ENCODE measurements around the gene PTGIR.

PTGIR gene, protein sequence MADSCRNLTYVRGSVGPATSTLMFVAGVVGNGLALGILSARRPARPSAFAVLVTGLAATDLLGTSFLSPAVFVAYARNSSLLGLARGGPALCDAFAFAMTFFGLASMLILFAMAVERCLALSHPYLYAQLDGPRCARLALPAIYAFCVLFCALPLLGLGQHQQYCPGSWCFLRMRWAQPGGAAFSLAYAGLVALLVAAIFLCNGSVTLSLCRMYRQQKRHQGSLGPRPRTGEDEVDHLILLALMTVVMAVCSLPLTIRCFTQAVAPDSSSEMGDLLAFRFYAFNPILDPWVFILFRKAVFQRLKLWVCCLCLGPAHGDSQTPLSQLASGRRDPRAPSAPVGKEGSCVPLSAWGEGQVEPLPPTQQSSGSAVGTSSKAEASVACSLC

DNA sequence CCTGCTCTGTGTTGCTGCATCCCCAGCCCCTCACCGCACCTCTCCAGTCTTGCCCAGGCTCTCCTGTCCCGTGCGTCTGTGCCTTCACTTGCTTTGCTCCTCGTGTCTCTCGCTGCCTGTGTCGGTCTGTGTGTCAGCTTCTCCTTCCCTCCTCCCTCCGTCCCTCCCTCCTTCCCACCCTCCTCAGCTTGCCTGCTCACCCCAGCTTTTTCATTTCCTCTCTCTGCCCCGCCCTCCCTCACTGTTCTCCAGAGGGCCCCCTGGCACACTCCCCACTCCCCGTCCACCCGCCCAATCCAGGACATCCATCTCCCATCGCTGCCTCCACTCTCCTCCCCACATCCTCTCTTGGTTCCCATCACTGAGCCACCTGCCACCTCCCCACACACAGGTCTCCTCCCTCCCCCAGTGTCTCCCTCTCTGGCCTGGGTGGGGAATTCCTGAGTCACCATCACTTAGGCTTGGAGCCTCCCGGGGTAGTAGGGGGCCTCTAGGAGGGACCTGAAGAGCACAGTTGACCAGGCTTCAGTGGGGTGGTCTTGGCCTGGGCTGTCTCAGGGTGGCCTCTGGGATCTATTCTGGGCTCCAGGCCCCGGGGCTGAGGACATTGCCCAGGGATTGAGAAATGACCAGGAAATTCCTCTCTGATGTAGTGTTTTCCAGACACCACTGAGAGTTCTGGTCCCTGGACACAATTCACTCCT lies at the start of gene PTGIR:
PTGIR (minus strand) TSS at position 132 of the 704 bp plus-strand sequence. CDS start 864 bp downstream, outside the sequence.
- no peak for TF ChIP-seq SUZ12 (IDR thresholded peaks at IDR 0.05)
- no peak for TF ChIP-seq TARDBP (IDR thresholded peaks at IDR 0.05)
- no peak for TF ChIP-seq SP1 (IDR thresholded peaks at IDR 0.05)
- TF ChIP-seq ZNF384 (IDR thresholded peaks at IDR 0.05) = no peak
- no peak for TF ChIP-seq L3MBTL2 (conservative IDR thresholded peaks at IDR 0.05)
- no peak for TF ChIP-seq ARNT (IDR thresholded peaks at IDR 0.05)
- no peak for TF ChIP-seq HDGF (IDR thresholded peaks at IDR 0.05; ENCODE audit: borderline replicate concordance)
- no peak for TF ChIP-seq NFRKB (IDR thresholded peaks at IDR 0.05)
- no peak for TF ChIP-seq FOXA1 (IDR thresholded peaks at IDR 0.05)
- TF ChIP-seq FOXM1 (IDR thresholded peaks at IDR 0.05; ENCODE audit: borderline replicate concordance) = no peak
- TF ChIP-seq, protein P1, sequence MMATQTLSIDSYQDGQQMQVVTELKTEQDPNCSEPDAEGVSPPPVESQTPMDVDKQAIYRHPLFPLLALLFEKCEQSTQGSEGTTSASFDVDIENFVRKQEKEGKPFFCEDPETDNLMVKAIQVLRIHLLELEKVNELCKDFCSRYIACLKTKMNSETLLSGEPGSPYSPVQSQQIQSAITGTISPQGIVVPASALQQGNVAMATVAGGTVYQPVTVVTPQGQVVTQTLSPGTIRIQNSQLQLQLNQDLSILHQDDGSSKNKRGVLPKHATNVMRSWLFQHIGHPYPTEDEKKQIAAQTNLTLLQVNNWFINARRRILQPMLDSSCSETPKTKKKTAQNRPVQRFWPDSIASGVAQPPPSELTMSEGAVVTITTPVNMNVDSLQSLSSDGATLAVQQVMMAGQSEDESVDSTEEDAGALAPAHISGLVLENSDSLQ (IDR thresholded peaks at IDR 0.05) = no peak
- TF ChIP-seq LEF1 (IDR thresholded peaks at IDR 0.05; ENCODE audit: borderline replicate concordance) = no peak
- no peak for TF ChIP-seq ELF4 (IDR thresholded peaks at IDR 0.05)
- no peak for TF ChIP-seq CTBP1 (IDR thresholded peaks at IDR 0.05; ENCODE audit: borderline replicate concordance)
- no peak for TF ChIP-seq BHLHE40 (IDR thresholded peaks at IDR 0.05; ENCODE audit: borderline replicate concordance)
- TF ChIP-seq FOXK2 (IDR thresholded peaks at IDR 0.05) = no peak
- POLR2A ChIA-PET = no interaction called here
- CTCF ChIA-PET = interaction anchor here (1.3 kb wide), 1 partner anchor 11 kb away, joined by 4 read pairs; no protein-coding TSS in a partner anchor
- no peak for DNase-seq (ENCODE audit: extremely low spot score)

DNA sequence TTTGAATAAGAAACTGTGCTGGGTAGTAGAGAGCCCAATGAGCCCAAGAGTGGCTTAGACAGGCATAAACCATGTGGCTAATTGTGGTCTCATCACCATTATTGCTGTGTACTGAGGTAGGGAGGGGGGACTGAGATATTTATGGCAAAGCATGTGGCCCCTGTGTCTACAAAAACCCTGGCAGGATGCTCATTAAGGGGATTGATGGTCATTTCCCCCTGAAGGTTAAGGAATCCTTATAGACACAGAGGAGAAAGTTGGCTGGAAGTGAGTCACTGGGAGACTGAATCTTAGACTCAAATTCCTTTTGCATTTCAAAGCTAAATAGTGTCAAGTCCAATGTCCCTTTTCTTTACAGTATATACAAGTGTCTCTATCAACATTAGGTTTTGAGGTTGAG lies 45.9 kb upstream of the PTGIR start:
- CTCF ChIA-PET = interaction anchor here (2.2 kb wide), 1 partner anchor 9 kb away, joined by 9 read pairs; no protein-coding TSS in a partner anchor
- DNase-seq (ENCODE audit: extremely low spot score) = no peak
- TF ChIP-seq BHLHE40 (IDR thresholded peaks at IDR 0.05; ENCODE audit: borderline replicate concordance) = no peak
- TF ChIP-seq LEF1 (IDR thresholded peaks at IDR 0.05; ENCODE audit: borderline replicate concordance) = no peak
- no peak for TF ChIP-seq ARNT (IDR thresholded peaks at IDR 0.05)
- no peak for TF ChIP-seq ZNF384 (IDR thresholded peaks at IDR 0.05)
- no peak for TF ChIP-seq FOXA1 (IDR thresholded peaks at IDR 0.05)
- TF ChIP-seq NFRKB (IDR thresholded peaks at IDR 0.05) = no peak
- TF ChIP-seq FOXK2 (IDR thresholded peaks at IDR 0.05) = no peak
- no peak for TF ChIP-seq SP1 (IDR thresholded peaks at IDR 0.05)
- TF ChIP-seq ELF4 (IDR thresholded peaks at IDR 0.05) = no peak
- POLR2A ChIA-PET = no interaction called here

DNA sequence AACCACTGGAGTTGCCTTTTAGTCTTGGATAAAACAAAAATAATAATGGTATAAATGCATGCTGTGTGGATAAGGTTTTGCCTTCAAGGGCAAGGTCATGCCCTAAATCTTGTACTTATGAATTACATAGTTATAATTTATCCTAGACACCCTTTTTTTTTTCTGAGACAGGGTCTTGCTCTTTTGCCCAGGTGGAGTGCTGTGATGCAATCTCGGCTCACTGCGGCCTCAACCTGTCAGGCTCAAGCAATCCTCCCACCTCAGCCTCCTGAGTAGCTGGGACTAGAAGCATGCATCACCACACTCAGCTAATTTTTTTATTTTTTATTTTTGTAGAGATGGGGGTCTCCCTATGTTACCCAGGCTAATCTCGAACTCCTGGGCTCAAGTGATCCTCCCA lies 43.8 kb upstream of the PTGIR start:
- no peak for DNase-seq (ENCODE audit: extremely low spot score)
- ChIA-PET CTCF (no interaction called here), POLR2A (interaction anchor here (0.6 kb wide), 1 partner anchor 1894 kb away, joined by 3 read pairs; no protein-coding TSS in a partner anchor)
- TF ChIP-seq TARDBP (IDR thresholded peaks at IDR 0.05) = no peak
- TF ChIP-seq SP1 (IDR thresholded peaks at IDR 0.05) = no peak
- no peak for TF ChIP-seq ELF4 (IDR thresholded peaks at IDR 0.05)

DNA sequence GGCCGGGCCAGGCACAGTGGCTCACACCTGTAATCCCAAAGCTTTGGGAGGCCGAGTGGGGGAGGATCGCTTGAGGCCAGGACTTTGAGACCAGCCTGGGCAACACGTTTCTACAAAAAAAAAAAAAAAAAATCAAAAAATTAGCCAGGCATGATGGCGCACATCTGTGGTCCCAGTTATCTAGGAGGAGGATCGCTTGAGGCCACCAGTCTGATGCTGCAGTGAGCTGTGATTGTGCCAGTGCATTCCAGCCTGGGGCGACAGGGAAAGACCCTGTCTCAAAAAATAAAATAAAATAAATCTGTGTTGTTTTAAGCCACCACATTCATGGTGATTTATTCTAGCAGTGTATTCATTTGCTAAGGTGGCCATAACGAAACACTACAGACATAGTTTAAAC lies 40.2 kb upstream of the PTGIR start:
- ChIA-PET POLR2A (interaction anchor here (1.6 kb wide), 1 partner anchor 64 kb away, joined by 4 read pairs; the partner anchor contains the start of gene CALM3), CTCF (no interaction called here)
- DNase-seq (ENCODE audit: extremely low spot score) = no peak
- TF ChIP-seq, protein P1 (IDR thresholded peaks at IDR 0.05) = no peak
- TF ChIP-seq SP1 (IDR thresholded peaks at IDR 0.05) (no peak), ELF4 (IDR thresholded peaks at IDR 0.05) (no peak), LEF1 (IDR thresholded peaks at IDR 0.05; ENCODE audit: borderline replicate concordance) (no peak), HDGF (IDR thresholded peaks at IDR 0.05; ENCODE audit: borderline replicate concordance) (no peak), SUZ12 (IDR thresholded peaks at IDR 0.05) (no peak), TARDBP (IDR thresholded peaks at IDR 0.05) (no peak), BHLHE40 (IDR thresholded peaks at IDR 0.05; ENCODE audit: borderline replicate concordance) (no peak), ZNF384 (IDR thresholded peaks at IDR 0.05) (no peak), ARNT (IDR thresholded peaks at IDR 0.05) (no peak), CTBP1 (IDR thresholded peaks at IDR 0.05; ENCODE audit: borderline replicate concordance) (no peak), FOXK2 (IDR thresholded peaks at IDR 0.05) (no peak), NFRKB (IDR thresholded peaks at IDR 0.05) (no peak), FOXM1 (IDR thresholded peaks at IDR 0.05; ENCODE audit: borderline replicate concordance) (no peak), L3MBTL2 (conservative IDR thresholded peaks at IDR 0.05) (no peak), FOXA1 (IDR thresholded peaks at IDR 0.05) (no peak)

DNA sequence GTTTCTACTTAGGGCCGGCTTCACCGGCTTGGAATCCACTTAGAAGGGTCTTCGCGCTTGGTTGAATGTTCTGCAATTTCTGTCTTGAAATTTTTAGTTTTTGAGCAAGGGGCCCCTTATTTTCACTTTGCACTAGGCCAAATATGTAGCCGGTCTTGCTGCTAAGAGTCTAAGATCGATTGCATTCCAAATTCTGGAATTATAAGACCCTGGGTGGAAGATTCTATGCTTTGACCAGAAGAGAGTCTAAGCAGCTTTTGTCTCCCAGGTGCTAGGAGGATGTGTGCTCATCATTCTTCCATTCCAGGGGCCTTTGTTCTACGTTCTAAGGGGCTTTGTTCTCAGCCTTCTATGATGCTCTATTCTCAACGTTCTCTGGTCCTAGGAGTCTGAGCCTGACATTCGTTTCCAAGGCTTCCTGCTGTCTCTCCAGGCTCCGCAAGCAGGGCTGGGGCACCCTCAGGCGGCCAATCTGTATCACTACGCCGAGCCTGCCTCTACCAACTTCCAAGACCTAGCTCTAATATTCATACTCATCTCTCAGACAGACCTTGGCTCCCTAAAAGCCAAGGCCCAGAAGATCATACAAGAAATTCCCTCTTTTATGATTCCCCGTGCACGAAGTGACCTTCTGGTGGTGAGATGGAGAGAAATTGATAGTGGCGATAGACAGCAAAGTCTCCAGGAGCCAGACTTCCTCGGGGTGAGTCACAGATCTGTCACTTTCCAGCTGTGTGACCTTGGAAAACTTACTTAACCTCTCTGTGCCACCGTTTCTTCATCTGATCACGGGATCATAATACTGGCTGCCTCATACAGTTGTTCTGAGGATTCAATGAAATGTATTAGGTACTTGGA lies 37.1 kb upstream of the PTGIR start:
- ChIA-PET POLR2A (interaction anchor here (0.6 to 1.5 kb wide), 7 partner anchors 16 to 62 kb away, joined by 3 to 6 read pairs (median 4); no protein-coding TSS in a partner anchor), CTCF (interaction anchor here (0.7 to 3.6 kb wide), 13 partner anchors 10 to 69 kb away, joined by 3 to 38 read pairs (median 4); no protein-coding TSS in a partner anchor)
- no peak for TF ChIP-seq ELF4 (IDR thresholded peaks at IDR 0.05)
- TF ChIP-seq FOXA1 (IDR thresholded peaks at IDR 0.05) = no peak
- TF ChIP-seq HDGF (IDR thresholded peaks at IDR 0.05; ENCODE audit: borderline replicate concordance) = no peak
- no peak for TF ChIP-seq BHLHE40 (IDR thresholded peaks at IDR 0.05; ENCODE audit: borderline replicate concordance)
- no peak for TF ChIP-seq CTBP1 (IDR thresholded peaks at IDR 0.05; ENCODE audit: borderline replicate concordance)
- TF ChIP-seq, protein P1 (IDR thresholded peaks at IDR 0.05) = no peak
- TF ChIP-seq ARNT (IDR thresholded peaks at IDR 0.05) = no peak
- no peak for TF ChIP-seq L3MBTL2 (conservative IDR thresholded peaks at IDR 0.05)
- no peak for TF ChIP-seq SUZ12 (IDR thresholded peaks at IDR 0.05)
- no peak for TF ChIP-seq FOXM1 (IDR thresholded peaks at IDR 0.05; ENCODE audit: borderline replicate concordance)
- no peak for TF ChIP-seq FOXK2 (IDR thresholded peaks at IDR 0.05)
- TF ChIP-seq NFRKB (IDR thresholded peaks at IDR 0.05) = no peak
- TF ChIP-seq SP1 (IDR thresholded peaks at IDR 0.05) = no peak
- no peak for TF ChIP-seq TARDBP (IDR thresholded peaks at IDR 0.05)
- no peak for TF ChIP-seq ZNF384 (IDR thresholded peaks at IDR 0.05)
- TF ChIP-seq LEF1 (IDR thresholded peaks at IDR 0.05; ENCODE audit: borderline replicate concordance) = no peak
- peak; percentile 78 for DNase-seq (ENCODE audit: extremely low spot score)

All from HEK293T (cell line).